Measurements from ENCODE around the gene BLVRB.
A peak's percentile ranks its signal among the peaks of the same experiment; 100 is the strongest.
"Not testable (repeated sequence)": the region's sequence is repeated elsewhere in the genome, so short reads cannot be mapped to it uniquely, and the experiment has no call there.

The BLVRB gene

GRCh38 chr19:40475878-40476644, 10.5 kb upstream of the BLVRB start:
- peak; percentile 19 for DNase-seq

GRCh38 chr19:40474737-40475136, 9.2 kb upstream of the BLVRB start:
- DNase-seq, result no peak

DNA sequence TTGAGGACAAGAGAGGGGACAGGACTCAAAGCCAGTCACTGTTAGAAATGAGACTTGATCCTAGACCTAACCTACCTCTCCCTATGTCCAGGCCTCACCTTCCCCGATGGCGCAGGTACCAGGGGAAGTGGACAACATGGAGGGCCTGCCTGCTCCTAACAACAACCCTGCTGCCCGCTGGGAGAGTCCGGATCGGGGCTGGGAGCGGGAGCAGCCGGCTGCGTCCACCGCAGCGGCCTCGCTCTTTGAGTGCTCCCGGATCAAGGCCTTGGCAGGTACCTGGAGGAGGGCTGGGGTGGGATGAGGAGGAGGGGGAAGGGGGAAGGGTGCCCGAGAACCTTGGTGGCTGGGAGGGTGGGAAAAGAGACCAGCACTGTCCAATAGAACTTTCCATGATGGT, 7.0 kb upstream of the BLVRB start:
- DNase-seq, result no peak

DNA sequence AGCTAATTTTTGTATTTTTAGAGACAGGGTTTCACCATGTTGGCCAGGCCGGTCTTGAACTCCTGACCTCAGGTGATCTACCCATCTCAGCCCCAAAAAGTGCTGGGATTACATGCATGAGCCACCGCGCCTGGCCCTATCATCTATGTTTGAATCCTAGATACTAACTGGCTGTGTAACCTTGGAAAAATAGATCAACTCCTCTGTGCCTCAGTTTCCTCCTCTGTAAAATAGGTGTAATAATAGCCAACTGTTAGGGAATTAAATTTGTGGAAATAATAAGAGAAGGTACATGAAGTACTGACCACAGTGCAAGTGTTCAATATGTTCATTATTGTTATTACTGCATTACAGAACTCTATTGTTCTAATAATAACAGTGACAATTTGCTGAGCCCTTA, 5.6 kb upstream of the BLVRB start:
- no peak for DNase-seq

DNA sequence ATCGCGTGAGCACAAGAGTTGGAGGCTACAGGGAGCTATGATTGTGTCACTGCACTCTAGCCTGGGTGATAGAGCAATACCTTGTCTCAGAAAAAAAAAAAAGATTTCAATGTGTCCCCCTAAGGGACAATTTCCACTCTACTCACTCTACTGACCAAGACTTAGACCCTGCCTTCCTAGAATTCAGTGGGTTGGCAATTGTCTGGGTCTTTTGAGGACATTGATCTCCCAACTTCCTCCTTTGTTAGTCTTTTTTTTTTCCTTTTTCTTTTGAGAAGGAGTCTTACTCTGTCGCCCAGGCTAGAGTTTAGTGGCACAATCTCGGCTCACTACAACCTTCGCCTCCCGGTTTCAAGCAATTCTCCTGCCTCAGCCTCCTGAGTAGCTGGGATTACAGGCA, 3.5 kb upstream of the BLVRB start:
- DNase-seq, result no peak

GRCh38 chr19:40466985-40467734, 1.6 kb upstream of the BLVRB start, which contains the start of gene SPTBN4:
Gene SPTBN4 (plus strand): TSS chr19:40467001. CDS start chr19:40472622, 5,621 bp downstream.
- DNase-seq, result no peak

GRCh38 chr19:40466219-40466984, 857 bp upstream of the BLVRB start:
- no peak for DNase-seq

- peak; percentile 79 for DNase-seq
Measured at GRCh38 chr19:40465025-40465556, 454 bp downstream of the BLVRB start.

GRCh38 chr19:40464059-40465024, 1.2 kb downstream of the BLVRB start:
- peak; percentile 66 for DNase-seq

- not testable (repeated sequence) for DNase-seq
Measured at GRCh38 chr19:40463587-40464037, 1.9 kb downstream of the BLVRB start.

DNA sequence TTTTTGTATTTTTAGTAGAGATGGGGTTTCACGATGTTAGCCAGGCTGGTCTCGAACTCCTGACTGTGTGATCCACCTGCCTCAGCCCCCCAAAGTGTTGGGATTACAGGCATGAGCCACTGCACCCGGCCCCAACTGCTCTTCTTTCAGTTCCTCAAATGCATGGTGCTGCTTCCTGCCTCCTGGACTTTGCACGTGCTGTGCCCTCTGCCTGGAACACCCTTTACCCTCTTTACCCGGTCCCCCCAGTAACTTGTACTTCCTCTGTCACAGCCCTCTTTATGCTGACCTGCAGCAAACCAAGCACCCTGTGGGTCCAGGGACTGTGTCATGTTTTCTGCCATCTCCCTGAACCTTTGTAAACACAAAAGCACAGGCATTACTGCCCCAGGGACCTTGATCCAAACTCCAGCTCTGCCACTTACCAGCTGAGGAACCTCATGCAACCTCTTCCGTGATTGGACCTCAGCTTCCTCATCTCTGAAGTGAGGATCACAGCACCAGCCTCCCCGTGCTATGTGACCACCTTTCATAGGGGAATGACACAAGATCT, 3.8 kb downstream of the BLVRB start:
- no peak for DNase-seq

DNA sequence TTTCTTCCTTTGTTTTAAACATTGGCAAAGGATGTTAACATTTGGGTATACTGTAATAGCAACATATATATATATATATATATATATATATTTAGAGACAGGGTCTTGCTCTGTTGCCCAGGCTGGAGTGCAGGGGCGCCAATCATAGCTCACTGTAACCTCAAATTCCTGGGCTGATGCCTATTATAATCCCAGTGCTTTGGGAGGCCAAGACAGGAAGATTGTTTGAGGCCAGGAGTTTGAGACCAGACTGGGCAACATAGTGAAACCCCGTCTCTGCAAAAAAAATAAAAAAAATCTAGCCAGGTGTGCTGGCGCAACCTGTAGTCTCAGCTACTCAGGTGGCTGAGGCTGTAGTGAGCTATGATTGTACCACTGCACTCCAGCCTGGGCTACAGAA, 5.4 kb downstream of the BLVRB start:
- no peak for DNase-seq

- no peak for DNase-seq
Measured at GRCh38 chr19:40458597-40458974, 7.0 kb downstream of the BLVRB start.

- no peak for DNase-seq
Measured at GRCh38 chr19:40457953-40458596, 7.5 kb downstream of the BLVRB start.

- no peak for DNase-seq
Measured at GRCh38 chr19:40457048-40457447, 8.5 kb downstream of the BLVRB start.

- DNase-seq, result not testable (repeated sequence)
Measured at GRCh38 chr19:40453943-40454342, 11.6 kb downstream of the BLVRB start.

DNA sequence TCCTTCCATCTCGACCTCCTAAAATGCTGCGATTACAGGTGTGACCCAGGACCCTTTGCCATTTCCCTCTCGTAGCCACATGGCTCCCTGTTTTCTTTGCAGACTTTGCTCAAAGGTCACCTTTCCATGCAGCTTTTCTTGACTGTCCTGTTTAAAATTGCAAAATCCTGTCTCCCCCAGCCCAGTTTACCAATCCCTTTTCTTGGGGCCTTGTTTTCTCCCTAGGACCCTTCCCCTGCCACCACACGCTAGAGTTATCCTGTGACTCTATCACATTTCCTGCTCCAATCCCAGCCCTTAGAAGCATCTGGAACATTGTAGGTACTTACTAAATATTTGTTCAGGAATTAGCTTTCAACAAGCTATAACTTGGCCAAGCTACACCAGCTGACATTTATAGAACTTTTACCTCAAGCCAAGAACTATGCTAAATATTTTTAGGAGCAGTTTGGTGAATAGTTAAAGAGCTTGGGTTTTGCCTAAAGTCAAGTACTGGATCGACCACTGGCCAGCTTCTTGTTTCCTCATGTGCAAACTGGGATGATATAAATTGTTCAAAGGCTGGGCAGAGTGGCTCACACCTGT, 12.3 kb downstream of the BLVRB start:
- no peak for DNase-seq

DNA sequence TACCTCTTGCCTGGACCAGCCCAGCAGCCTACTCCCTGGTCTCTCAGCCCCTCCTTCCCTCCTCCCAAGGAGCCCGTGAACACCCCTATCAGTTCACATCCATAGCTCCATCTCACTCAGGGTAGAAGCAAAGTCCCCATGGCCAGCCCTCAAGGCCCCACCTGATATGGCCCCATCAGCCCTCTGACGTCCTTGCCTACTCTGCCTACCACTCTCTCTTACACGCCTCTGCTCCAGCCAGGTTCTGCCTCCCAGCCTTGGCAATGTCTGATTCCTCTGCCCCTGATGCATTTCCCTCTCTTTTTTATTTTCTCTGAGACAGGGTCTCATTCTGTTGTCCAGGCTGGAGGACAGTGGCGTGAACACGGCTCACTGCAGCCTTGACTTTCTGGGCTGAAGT, 13.5 kb downstream of the BLVRB start:
- DNase-seq, result no peak

GRCh38 chr19:40450664-40451063, 14.9 kb downstream of the BLVRB start:
- DNase-seq, result no peak

- no peak for DNase-seq
Measured at GRCh38 chr19:40449506-40449905, 16.0 kb downstream of the BLVRB start.

All from activated CD4-positive, alpha-beta T cell treated with anti-CD3 and anti-CD28 coated beads, Interleukin-10, Interleukin-2, amounts not matched to agents 100 ng/mL and 50 ng/mL, durations not matched to agents 16 hours and 8 hours (primary cell).